ENCODE measurements around the gene DUSP19. TPM values are rescaled to one million over a fixed set of nuclear protein-coding genes. Genes with fewer than 3 reads are reported as not detected.
A peak's percentile ranks its signal among the peaks of the same experiment; 100 is the strongest.

Gene DUSP19
- total and polyA plus RNA-seq, 10 of the 15 experiments (the other 5 are each of a cell fraction or from before 2014, with no cell fraction given): 0.16 to 1.7 (median 0.57) TPM

GRCh38 chr2:183035298-183035953 lies 43.1 kb upstream of the DUSP19 start:
- no peak for ATAC-seq
- SMC1A ChIA-PET (ENCODE audit: uncharacterized antibody, unreplicated experiment): no interaction called here
- BruUV-seq (replicated peaks): no TSS peak
- DNase-seq (ENCODE audit: low read depth, low spot score): no peak
- POLR2A ChIA-PET: no interaction called here
- RAD21 ChIA-PET (ENCODE audit: unreplicated experiment): no interaction called here
- CTCF ChIA-PET: no interaction called here
- no peak overlapping the region for H3K9ac ChIP-seq (ENCODE audit: control insufficient read depth, insufficient read depth, low read length)
- H3K9me3 ChIP-seq (replicated peaks; ENCODE audit: control insufficient read depth, insufficient read depth, low read length): no peaks in the 10 kb centered on the region
- peak overlapping the region; percentile 10; the same call in 1 of the 2 replicates for H3K4me2 ChIP-seq (ENCODE audit: control insufficient read depth, insufficient read depth)
- TF ChIP-seq POU2F2 (IDR thresholded peaks at IDR 0.05; ENCODE audit: borderline replicate concordance, low read depth, low read length) (no peak), SREBF1 (IDR thresholded peaks at IDR 0.05; ENCODE audit: low read length) (no peak), NFXL1 (IDR thresholded peaks at IDR 0.05; ENCODE audit: borderline replicate concordance) (no peak), RELA (IDR thresholded peaks at IDR 0.05; ENCODE audit: borderline replicate concordance, partially characterized antibody) (no peak), SKIL (IDR thresholded peaks at IDR 0.05; ENCODE audit: low read depth, poor library complexity, severe bottlenecking) (no peak), RCOR1 (conservative IDR thresholded peaks at IDR 0.05; ENCODE audit: low read depth, low read length) (no peak), PKNOX1 (IDR thresholded peaks at IDR 0.05) (no peak), CEBPZ (IDR thresholded peaks at IDR 0.05; ENCODE audit: low read depth, low read length) (no peak), EZH2 (IDR thresholded peaks at IDR 0.05; ENCODE audit: borderline replicate concordance, control insufficient read depth, low read depth, low read length) (no peak), GABPA (IDR thresholded peaks at IDR 0.05; ENCODE audit: low read depth) (no peak), MTA3 (IDR thresholded peaks at IDR 0.05; ENCODE audit: borderline replicate concordance, low read length) (no peak), TAF1 (IDR thresholded peaks at IDR 0.05; ENCODE audit: borderline replicate concordance, low read depth, low read length) (no peak), SIX5 (IDR thresholded peaks at IDR 0.05; ENCODE audit: low read depth, low read length, severe bottlenecking) (no peak), GATAD2B (conservative IDR thresholded peaks at IDR 0.05; ENCODE audit: low read depth) (no peak), PML (IDR thresholded peaks at IDR 0.05; ENCODE audit: low read length) (no peak)
- no peak for FAIRE-seq
- peaks cover 13% of the 10 kb centered on the region; the same call in 1 of the 2 replicates for H3K4me1 ChIP-seq (ENCODE audit: control insufficient read depth, insufficient read depth, low read length)
- no peak overlapping the region for H3K4me3 ChIP-seq
- in situ Hi-C loops (cut with MboI) (no loop called here), intact Hi-C loops (cut with micrococcal nuclease; ENCODE audit: unreplicated experiment) (loop anchor here (5.0 kb wide), 1 partner anchor 97 kb away; no protein-coding TSS in a partner anchor)
- 23% methylated on average over 2 of the region's 2 CpGs for WGBS (ENCODE audit: insufficient coverage, insufficient replicate concordance, low lambda C conversion rate, missing lambda C conversion rate)
- H3K27ac ChIP-seq (ENCODE audit: control insufficient read depth, insufficient read depth): no peak overlapping the region
- no peak overlapping the region for H2AFZ ChIP-seq (ENCODE audit: control insufficient read depth, low read depth, low read length)
- H3K36me3 ChIP-seq (ENCODE audit: control insufficient read depth in 2 of 2, insufficient read depth in 2 of 2, low read length in 1 of 2): no peaks in the 10 kb centered on the region
- H3K27me3 ChIP-seq (replicated peaks in 1 of 2; ENCODE audit: control insufficient read depth in 2 of 2, insufficient read depth in 2 of 2, low read length in 1 of 2): peaks cover 8 to 10% of the 10 kb centered on the region in 2 experiments
- H3K79me2 ChIP-seq (ENCODE audit: control insufficient read depth, insufficient read depth, low read length): no peaks in the 10 kb centered on the region
- no peaks in the 10 kb centered on the region for H4K20me1 ChIP-seq (ENCODE audit: control insufficient read depth, insufficient read depth)
